GM21423 (cell line): ENCODE measurements around the gene IL4R.
"Not testable (repeated sequence)": the region's sequence is repeated elsewhere in the genome, so short reads cannot be mapped to it uniquely, and the experiment has no call there.

Experiments used
- ATAC-seq: cut with Tn5 transposase; IDR thresholded peaks from one replicate; pipeline ENCODE4 v1.9.1; 2021; ENCODE audit warnings: mild to moderate bottlenecking, moderate library complexity; ENCODE audit not compliant: unreplicated experiment

Gene IL4R

GRCh38 chr16:27327586-27327915 is 13.8 kb downstream of the IL4R start:
- ATAC-seq = no peak

- ATAC-seq = no peak
Measured at GRCh38 chr16:27328937-27329336, 15.2 kb downstream of the IL4R start.

GRCh38 chr16:27329376-27330079 is 15.8 kb downstream of the IL4R start:
- ATAC-seq = not testable (repeated sequence)

GRCh38 chr16:27330542-27330941 is 16.8 kb downstream of the IL4R start:
- ATAC-seq = no peak

- ATAC-seq = no peak
Measured at GRCh38 chr16:27332105-27332504, 18.3 kb downstream of the IL4R start.

- no peak for ATAC-seq
Measured at GRCh38 chr16:27333104-27333503, 19.3 kb downstream of the IL4R start.

- no peak for ATAC-seq
Measured at GRCh38 chr16:27333549-27333948, 19.8 kb downstream of the IL4R start.

- no peak for ATAC-seq
Measured at GRCh38 chr16:27334192-27334764, 20.5 kb downstream of the IL4R start.

- ATAC-seq = no peak
Measured at GRCh38 chr16:27334838-27335237, 21.1 kb downstream of the IL4R start.

GRCh38 chr16:27335349-27336053 is 21.7 kb downstream of the IL4R start:
- ATAC-seq = no peak

- ATAC-seq = no peak
Measured at GRCh38 chr16:27337024-27337423, 23.2 kb downstream of the IL4R start.

- ATAC-seq = no peak
Measured at GRCh38 chr16:27339180-27339579, 25.4 kb downstream of the IL4R start.

- no peak for ATAC-seq
Measured at GRCh38 chr16:27340654-27341053, 26.9 kb downstream of the IL4R start.

- no peak for ATAC-seq
Measured at GRCh38 chr16:27341549-27341948, 27.8 kb downstream of the IL4R start.

- no peak for ATAC-seq
Measured at GRCh38 chr16:27341971-27342370, 28.2 kb downstream of the IL4R start.

- no peak for ATAC-seq
Measured at GRCh38 chr16:27344721-27345120, 30.9 kb downstream of the IL4R start.

GRCh38 chr16:27345201-27345600 is 31.4 kb downstream of the IL4R start:
- no peak for ATAC-seq

GRCh38 chr16:27346819-27347218 is 33.0 kb downstream of the IL4R start:
- ATAC-seq = no peak

- no peak for ATAC-seq
Measured at GRCh38 chr16:27347930-27348685, 34.3 kb downstream of the IL4R start.

- ATAC-seq = no peak
Measured at GRCh38 chr16:27349276-27349675, 35.5 kb downstream of the IL4R start.

GRCh38 chr16:27350006-27350405 is 36.2 kb downstream of the IL4R start:
- ATAC-seq = no peak

GRCh38 chr16:27351989-27352388 is 38.2 kb downstream of the IL4R start:
- ATAC-seq = no peak
